CD8-positive, alpha-beta memory T cell (primary cell): ENCODE results near the gene MFF. TPM values are rescaled to one million over a fixed set of nuclear protein-coding genes. Genes with fewer than 3 reads are reported as not detected.
"Not testable (repeated sequence)": the region's sequence is repeated elsewhere in the genome, so short reads cannot be mapped to it uniquely, and the experiment has no call there.

Source experiments
- CTCF ChIA-PET: fragments of 350-600 bp; sonication (Branson Sonifier 250); formaldehyde crosslinking; loops from one replicate; lab custom pipeline; 2021; ENCODE audit warnings: antibody characterized with exemption; lab: Charles Lee
- POLR2A ChIA-PET: fragments of 350-600 bp; sonication (Branson Sonifier 250); formaldehyde crosslinking; loops from one replicate; lab custom pipeline; 2021; ENCODE audit warnings: antibody characterized with exemption; lab: Charles Lee
- DNase-seq, 5 donors: peaks; one replicate each; pipeline versions ENCODE4 v3.0.0 to v3.0.0-alpha.2; 2020 to 2022; ENCODE audit warnings: mixed read lengths in 1 of 5
- H3K27ac ChIP-seq: one replicate; pipeline ENCODE4 v1.7.0; 2013; ENCODE audit warnings: low read depth, mild to moderate bottlenecking, low read length, moderate library complexity
- H3K27me3 ChIP-seq: 2 replicates; pipeline ENCODE4 v1.7.0; 2013; ENCODE audit warnings: low read length, mild to moderate bottlenecking; ENCODE audit not compliant: insufficient read depth, poor library complexity, severe bottlenecking
- H3K36me3 ChIP-seq: 2 replicates; pipeline ENCODE4 v1.7.0; 2013; ENCODE audit warnings: mild to moderate bottlenecking, low read length, moderate library complexity; ENCODE audit not compliant: insufficient read depth
- H3K4me1 ChIP-seq: 2 replicates; pipeline ENCODE4 v1.7.0; 2013; ENCODE audit warnings: mild to moderate bottlenecking, low read length, moderate library complexity; ENCODE audit not compliant: insufficient read depth
- H3K4me3 ChIP-seq: 2 replicates; pipeline ENCODE4 v1.7.0; 2013; ENCODE audit warnings: mild to moderate bottlenecking, low read length
- H3K9me3 ChIP-seq: 2 replicates; pipeline ENCODE4 v1.7.0; 2013; ENCODE audit warnings: mild to moderate bottlenecking, low read length
- H3K27ac Mint-ChIP-seq, 8 donors: one replicate each; pipeline ENCODE4 v1.8.0; 2020 to 2021; ENCODE audit warnings: mixed read lengths in 8 of 8, mild to moderate bottlenecking in 6 of 8, inconsistent platforms in 3 of 8, moderate library complexity in 3 of 8
- H3K27me3 Mint-ChIP-seq, 2 donors: one replicate each; pipeline ENCODE4 v1.8.0; 2020 to 2021; ENCODE audit warnings: mixed read lengths in 2 of 2, mild to moderate bottlenecking in 1 of 2, moderate library complexity in 1 of 2
- H3K36me3 Mint-ChIP-seq, 3 donors: one replicate each; pipeline ENCODE4 v1.8.0; 2020 to 2021; ENCODE audit warnings: mixed read lengths in 3 of 3, inconsistent platforms in 1 of 3, mild to moderate bottlenecking in 1 of 3
- H3K4me1 Mint-ChIP-seq, 3 donors: one replicate each; pipeline ENCODE4 v1.8.0; 2020 to 2021; ENCODE audit warnings: mixed read lengths in 3 of 3, inconsistent platforms in 1 of 3, mild to moderate bottlenecking in 1 of 3
- H3K4me3 Mint-ChIP-seq, 7 donors: one replicate each; pipeline ENCODE4 v1.8.0; 2020 to 2021; ENCODE audit warnings: mixed read lengths in 7 of 7, mild to moderate bottlenecking in 6 of 7, moderate library complexity in 4 of 7, inconsistent platforms in 2 of 7
- H3K9me3 Mint-ChIP-seq, 5 donors: one replicate each; pipeline ENCODE4 v1.8.0; 2020 to 2022; ENCODE audit warnings: mixed read lengths in 5 of 5, mild to moderate bottlenecking in 3 of 5, moderate library complexity in 2 of 5, inconsistent platforms in 1 of 5
- polyA plus RNA-seq: library from polyadenylated mRNA; unstranded; fragments of 300-500 nt; fragmentation: Illumina TruSeq; gene quantifications from one replicate; pipeline ENCODE4 v1.2.3, GENCODE V29; 2021
- total RNA-seq, 2 experiments: library from RNA; stranded (reverse); gene quantifications; one replicate each; pipeline ENCODE4 v1.2.3, GENCODE V29; 2021

The MFF gene
- total and polyA plus RNA-seq, 3 experiments from 2014 or later, result 64.6 to 132 (median 67.0) TPM

DNA sequence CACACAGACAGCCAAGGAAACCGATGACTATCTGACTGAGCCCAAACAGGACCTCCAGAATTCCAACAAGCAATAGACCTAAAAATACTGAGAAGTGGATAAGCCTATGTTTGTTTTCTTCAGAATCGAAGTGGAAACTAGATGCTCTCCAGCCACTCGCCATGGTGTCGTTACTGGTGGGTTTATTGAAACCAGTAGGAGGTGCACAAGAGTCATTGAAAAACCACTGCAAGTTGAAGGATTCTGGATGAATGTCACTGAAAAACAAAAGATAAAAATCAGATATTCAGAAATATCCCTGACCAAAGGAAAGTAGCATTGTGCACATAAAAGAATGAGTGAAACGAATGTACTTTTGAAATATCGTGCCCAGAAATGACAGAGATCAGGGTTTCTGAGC, 38.7 kb downstream of the MFF start:
- no peaks in the 10 kb centered on the region for H3K9me3 Mint-ChIP-seq
- H3K4me3 Mint-ChIP-seq, result no peak overlapping the region
- H3K9me3 ChIP-seq, result no peaks in the 10 kb centered on the region
- H3K4me1 Mint-ChIP-seq, result peaks cover 0 to 2% (median 0%) of the 10 kb centered on the region in 3 donors
- no peaks in the 10 kb centered on the region for H3K27me3 Mint-ChIP-seq
- peaks cover 0 to 24% (median 15%) of the 10 kb centered on the region in 3 donors for H3K36me3 Mint-ChIP-seq
- H3K36me3 ChIP-seq, result no peaks in the 10 kb centered on the region
- H3K4me1 ChIP-seq, result no peaks in the 10 kb centered on the region
- ChIA-PET POLR2A (no interaction called here), CTCF (no interaction called here)
- H3K27me3 ChIP-seq, result no peaks in the 10 kb centered on the region
- no peak overlapping the region for H3K27ac Mint-ChIP-seq
- DNase-seq, result peak in 1 of 5 donors; percentile 12
- H3K27ac ChIP-seq, result no peak overlapping the region
- no peak overlapping the region for H3K4me3 ChIP-seq

GRCh38 chr2:227364585-227365263, 39.7 kb downstream of the MFF start:
- H3K4me1 Mint-ChIP-seq, DNase-seq, H3K9me3 Mint-ChIP-seq, H3K27ac ChIP-seq, H3K4me3 ChIP-seq, H3K36me3 ChIP-seq, H3K27me3 Mint-ChIP-seq, H3K27me3 ChIP-seq, H3K4me3 Mint-ChIP-seq, H3K9me3 ChIP-seq, H3K4me1 ChIP-seq, POLR2A ChIA-PET: not testable (repeated sequence)
- Mint-ChIP-seq H3K36me3 (peaks cover 0 to 14% (median 9%) of the 10 kb centered on the region in 3 donors), H3K27ac (peak overlapping the region in 1 of 8 donors; percentile 47)
- CTCF ChIA-PET, result interaction anchor here (0.6 kb wide), 1 partner anchor 1739 kb away, joined by 3 read pairs; no protein-coding TSS in a partner anchor

DNA sequence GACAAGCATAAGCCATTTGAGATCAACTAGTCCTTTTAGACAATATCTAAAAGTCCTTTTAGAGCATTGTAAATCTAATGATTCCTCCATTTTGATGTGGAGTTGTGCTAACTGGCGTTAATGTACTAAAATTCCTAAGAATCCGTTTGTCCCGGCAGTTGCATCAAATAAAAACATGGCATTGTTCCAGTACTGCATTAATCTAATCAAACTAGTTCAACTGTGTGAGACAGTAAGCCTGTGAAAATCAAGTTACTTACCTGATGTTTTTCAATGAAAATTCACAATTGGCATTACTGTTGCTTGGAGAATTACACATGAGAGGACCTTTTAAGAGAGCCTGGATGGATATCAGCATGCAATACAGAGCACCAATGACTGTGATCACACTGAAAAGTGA, 40.8 kb downstream of the MFF start:
- no peaks in the 10 kb centered on the region for H3K36me3 ChIP-seq
- no peaks in the 10 kb centered on the region for H3K9me3 ChIP-seq
- H3K27ac ChIP-seq, result no peak overlapping the region
- Mint-ChIP-seq H3K27ac (no peak overlapping the region), H3K4me1 (peaks cover 0 to 2% (median 0%) of the 10 kb centered on the region in 3 donors), H3K27me3 (no peaks in the 10 kb centered on the region), H3K4me3 (no peak overlapping the region), H3K9me3 (no peaks in the 10 kb centered on the region), H3K36me3 (peaks cover 0 to 4% (median 4%) of the 10 kb centered on the region in 3 donors)
- CTCF ChIA-PET, result no interaction called here
- POLR2A ChIA-PET, result no interaction called here
- no peak for DNase-seq
- no peak overlapping the region for H3K4me3 ChIP-seq
- no peaks in the 10 kb centered on the region for H3K4me1 ChIP-seq
- H3K27me3 ChIP-seq, result no peaks in the 10 kb centered on the region

DNA sequence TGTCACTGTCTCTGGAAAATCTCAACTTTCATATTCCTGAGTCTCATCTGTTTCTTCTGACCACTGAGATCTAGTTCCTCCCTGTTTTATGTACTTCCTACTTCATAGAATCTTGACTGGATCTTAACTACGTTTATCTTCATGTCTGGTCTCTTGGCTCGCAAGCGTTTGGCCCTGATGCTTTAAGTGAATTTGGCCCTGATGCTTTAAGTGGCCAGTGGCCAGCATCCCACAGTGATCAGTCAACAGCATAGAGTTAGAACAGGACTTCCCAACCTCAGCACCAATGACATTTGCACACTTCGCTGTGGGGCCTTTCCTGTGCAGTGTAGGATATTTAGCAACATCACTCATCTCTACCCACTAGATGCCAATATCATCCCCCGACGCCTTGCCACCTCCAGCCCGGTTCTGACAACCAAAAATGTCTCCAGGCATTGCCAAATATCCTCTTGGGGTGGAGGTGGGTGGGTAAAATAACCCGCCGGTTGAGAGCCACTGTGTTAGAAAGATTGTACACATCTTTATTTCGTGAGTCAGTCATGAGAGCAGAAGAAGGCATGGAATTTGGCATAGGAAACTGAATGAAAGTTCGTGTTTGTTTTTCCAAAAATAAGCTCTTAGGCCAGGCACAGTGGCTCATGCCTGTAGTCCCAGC, 41.8 kb downstream of the MFF start:
- H3K9me3 ChIP-seq, result no peaks in the 10 kb centered on the region
- H3K4me1 Mint-ChIP-seq, result peaks cover 0 to 2% (median 0%) of the 10 kb centered on the region in 3 donors
- POLR2A ChIA-PET, result no interaction called here
- no peak overlapping the region for H3K27ac ChIP-seq
- no peaks in the 10 kb centered on the region for H3K27me3 ChIP-seq
- H3K36me3 Mint-ChIP-seq, result no peaks in the 10 kb centered on the region
- no peaks in the 10 kb centered on the region for H3K9me3 Mint-ChIP-seq
- CTCF ChIA-PET, result no interaction called here
- DNase-seq, result no peak
- no peaks in the 10 kb centered on the region for H3K4me1 ChIP-seq
- H3K36me3 ChIP-seq, result no peaks in the 10 kb centered on the region
- H3K4me3 Mint-ChIP-seq, result no peak overlapping the region
- no peak overlapping the region for H3K4me3 ChIP-seq
- H3K27ac Mint-ChIP-seq, result no peak overlapping the region
- peaks cover 5% of the 10 kb centered on the region in 2 donors for H3K27me3 Mint-ChIP-seq

DNA sequence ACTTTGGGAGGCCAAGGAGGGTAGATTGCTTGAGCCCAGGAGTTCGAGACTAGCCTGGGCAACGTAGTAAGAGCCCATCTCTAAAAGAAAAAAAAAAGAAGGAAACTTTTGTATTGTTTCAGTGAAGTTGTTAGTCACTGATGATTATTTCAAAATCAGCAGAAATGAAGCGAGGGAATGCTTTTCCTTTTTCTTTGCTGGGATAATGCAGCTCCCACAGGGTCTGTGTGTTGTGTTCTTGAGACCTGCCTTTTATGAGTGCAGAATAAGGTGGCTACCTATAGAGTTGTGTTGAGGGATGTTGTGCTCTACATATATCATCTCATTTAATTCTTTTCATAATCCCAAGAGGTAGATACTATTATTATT, 42.4 kb downstream of the MFF start:
- no peaks in the 10 kb centered on the region for H3K9me3 Mint-ChIP-seq
- no peaks in the 10 kb centered on the region for H3K27me3 ChIP-seq
- ChIA-PET POLR2A (no interaction called here), CTCF (no interaction called here)
- H3K36me3 ChIP-seq, result no peaks in the 10 kb centered on the region
- H3K27me3 Mint-ChIP-seq, result peaks cover 5 to 6% of the 10 kb centered on the region in 2 donors
- peaks cover 0 to 2% (median 0%) of the 10 kb centered on the region in 3 donors for H3K4me1 Mint-ChIP-seq
- no peak overlapping the region for H3K27ac Mint-ChIP-seq
- no peak overlapping the region for H3K27ac ChIP-seq
- DNase-seq, result no peak
- H3K9me3 ChIP-seq, result no peaks in the 10 kb centered on the region
- H3K4me3 ChIP-seq, result no peak overlapping the region
- no peaks in the 10 kb centered on the region for H3K36me3 Mint-ChIP-seq
- H3K4me1 ChIP-seq, result no peaks in the 10 kb centered on the region
- no peak overlapping the region for H3K4me3 Mint-ChIP-seq

- ChIA-PET POLR2A (no interaction called here), CTCF (no interaction called here)
- H3K9me3 Mint-ChIP-seq, result no peaks in the 10 kb centered on the region
- Histone ChIP-seq H3K4me1 (no peaks in the 10 kb centered on the region), H3K27me3 (no peaks in the 10 kb centered on the region), H3K36me3 (no peaks in the 10 kb centered on the region), H3K4me3 (no peak overlapping the region), H3K27ac (no peak overlapping the region), H3K9me3 (no peaks in the 10 kb centered on the region)
- H3K27me3 Mint-ChIP-seq, result peaks cover 5 to 12% of the 10 kb centered on the region in 2 donors
- H3K4me1 Mint-ChIP-seq, result peaks cover 0 to under 1% (median 0%) of the 10 kb centered on the region in 3 donors
- DNase-seq, result no peak
- no peaks in the 10 kb centered on the region for H3K36me3 Mint-ChIP-seq
- no peak overlapping the region for H3K27ac Mint-ChIP-seq
- H3K4me3 Mint-ChIP-seq, result no peak overlapping the region
These were observed 43.5 kb downstream of the MFF start for GRCh38 chr2:227368574-227368973.

- Histone ChIP-seq H3K9me3 (no peaks in the 10 kb centered on the region), H3K4me3 (no peak overlapping the region), H3K4me1 (no peaks in the 10 kb centered on the region), H3K27ac (no peak overlapping the region), H3K27me3 (no peaks in the 10 kb centered on the region), H3K36me3 (no peaks in the 10 kb centered on the region)
- peaks cover 3 to 7% (median 6%) of the 10 kb centered on the region in 3 donors for H3K4me1 Mint-ChIP-seq
- peaks cover 5 to 16% of the 10 kb centered on the region in 2 donors for H3K27me3 Mint-ChIP-seq
- no peaks in the 10 kb centered on the region for H3K36me3 Mint-ChIP-seq
- DNase-seq, result no peak
- no peak overlapping the region for H3K27ac Mint-ChIP-seq
- CTCF ChIA-PET, result no interaction called here
- POLR2A ChIA-PET, result interaction anchor here (0.5 kb wide), 1 partner anchor 31 kb away, joined by 4 read pairs; no protein-coding TSS in a partner anchor
- H3K4me3 Mint-ChIP-seq, result no peak overlapping the region
- H3K9me3 Mint-ChIP-seq, result no peaks in the 10 kb centered on the region
These were observed 45.0 kb downstream of the MFF start for GRCh38 chr2:227370092-227370491.

DNA sequence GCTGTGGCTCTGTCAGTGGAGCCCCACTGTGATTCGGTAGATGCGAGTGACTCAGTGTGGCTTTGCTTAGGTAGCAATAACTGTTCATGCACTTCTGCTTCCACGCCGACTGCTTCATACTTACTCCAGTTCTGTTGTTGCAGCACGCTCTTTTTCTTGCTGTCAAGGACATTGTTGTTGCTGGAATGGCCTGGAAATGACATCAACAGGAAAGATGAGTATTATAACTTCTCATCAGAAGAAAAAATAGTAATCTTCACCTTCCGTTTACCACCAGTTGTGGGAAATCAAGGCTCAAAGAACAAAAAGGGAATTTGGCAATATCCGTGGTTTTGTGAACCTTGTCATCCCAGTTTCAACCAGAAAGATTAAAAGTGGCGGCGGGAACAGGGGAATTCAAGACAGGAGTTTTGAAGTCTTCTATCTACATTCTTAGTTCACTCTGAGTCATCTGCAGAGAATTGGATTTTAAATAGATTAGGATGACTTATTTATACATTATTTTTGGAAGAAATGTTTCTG, 45.8 kb downstream of the MFF start:
- Mint-ChIP-seq H3K9me3 (no peaks in the 10 kb centered on the region), H3K4me1 (peaks cover 3 to 7% (median 6%) of the 10 kb centered on the region in 3 donors), H3K4me3 (no peak overlapping the region), H3K27ac (no peak overlapping the region), H3K36me3 (no peaks in the 10 kb centered on the region), H3K27me3 (peaks cover 5 to 16% of the 10 kb centered on the region in 2 donors)
- DNase-seq, result no peak
- H3K4me3 ChIP-seq, result no peak overlapping the region
- CTCF ChIA-PET, result no interaction called here
- H3K27ac ChIP-seq, result no peak overlapping the region
- no peaks in the 10 kb centered on the region for H3K9me3 ChIP-seq
- no peaks in the 10 kb centered on the region for H3K36me3 ChIP-seq
- H3K27me3 ChIP-seq, result no peaks in the 10 kb centered on the region
- POLR2A ChIA-PET, result no interaction called here
- H3K4me1 ChIP-seq, result no peaks in the 10 kb centered on the region
